Sciatic nerve (tissue), 2 donors: Measurements from ENCODE around the gene IER3IP1. TPM values are rescaled to one million over a fixed set of nuclear protein-coding genes. Genes with fewer than 3 reads are reported as not detected.
"Not testable (repeated sequence)": the region's sequence is repeated elsewhere in the genome, so short reads cannot be mapped to it uniquely, and the experiment has no call there.

Experiments
- ATAC-seq: fragments of 200-7000 bp; cut with Tn5 transposase; one replicate; pipeline ENCODE4 v1.9.1; 2020; ENCODE audit warnings: mild to moderate bottlenecking, moderate library complexity
- DNase-seq: peaks from one replicate; pipeline ENCODE4 v3.0.0-alpha.2; 2020; ENCODE audit warnings: low spot score
- intact Hi-C: fragments of 100-400 bp; cut with DNase I; formaldehyde crosslinking; loops from one replicate; pipeline ENCODE4 v1.14.2; 2022
- total RNA-seq: library from RNA; stranded (reverse); fragmentation: NEBNext Ultra II Directional; extraction: Animal tissue kit (Norgen Biotek cat#: 25700); gene quantifications from one replicate; pipeline ENCODE4 v1.2.1, GENCODE V29; 2021
- donor health status: DM: no; HTN: no; CAD: no.
- donor health status: DM: no; HTN: no; CAD: no.

IER3IP1 gene
- total RNA-seq, 1 donor from 2014 or later: 8.7 TPM

DNA sequence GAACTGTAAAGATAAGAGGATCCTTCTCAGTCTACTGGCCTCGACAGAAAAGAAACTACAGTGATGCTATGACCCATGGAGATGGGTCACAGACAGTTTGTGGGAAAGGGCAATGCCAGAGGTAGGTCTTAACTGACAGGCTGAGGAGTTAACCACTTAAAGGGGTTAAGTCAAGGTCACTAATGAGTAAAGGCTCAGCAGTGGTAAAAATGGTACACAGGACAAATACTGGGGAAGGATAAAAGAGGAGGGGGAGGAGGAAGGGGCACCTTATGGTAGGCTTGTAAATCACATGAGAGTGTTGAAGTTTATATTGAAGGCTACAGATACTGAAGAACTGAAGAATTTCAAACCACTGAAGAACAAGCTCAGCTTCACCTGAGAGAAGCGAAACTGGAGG, 9.9 kb downstream of the IER3IP1 start:
- ATAC-seq: no peak
- no peak for DNase-seq
- intact Hi-C loops: no loop called here

DNA sequence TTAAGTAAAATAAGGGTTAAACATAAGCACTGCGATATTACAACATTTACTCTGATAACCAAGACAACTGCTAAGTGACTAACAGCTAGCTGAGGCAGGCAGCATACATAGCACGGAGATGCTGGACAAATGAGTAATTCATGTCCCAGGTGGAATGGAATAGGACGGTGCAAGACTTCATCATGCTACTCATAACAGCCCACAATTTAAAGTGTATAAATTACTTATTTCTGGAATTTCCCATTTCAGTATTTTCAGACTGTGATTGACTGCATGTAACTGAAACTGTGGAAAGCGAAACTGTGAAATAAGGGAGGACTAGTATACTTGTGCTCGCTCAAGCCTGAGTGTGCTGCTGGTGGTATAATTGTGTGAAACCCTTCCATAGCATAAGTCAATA, 12.9 kb downstream of the IER3IP1 start:
- ATAC-seq (no peak), DNase-seq (no peak)
- intact Hi-C loops: no loop called here

DNA sequence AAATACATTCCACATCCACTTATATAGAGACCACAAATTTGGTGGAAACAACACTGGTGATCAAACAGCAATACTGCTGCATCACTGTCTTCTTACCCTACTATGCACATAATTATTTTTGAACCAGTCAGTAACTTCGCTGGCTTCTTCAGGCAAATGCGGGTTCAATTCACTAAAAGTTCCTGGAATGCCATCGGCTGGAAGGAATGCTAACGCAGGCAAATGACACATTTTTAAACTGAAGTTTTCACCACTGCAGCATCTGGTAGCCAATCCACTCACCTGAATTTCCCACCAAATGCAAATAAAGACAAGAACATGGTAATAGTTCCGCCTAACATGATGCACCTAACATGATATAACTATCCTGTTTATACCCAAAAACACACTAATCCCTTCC, 15.9 kb downstream of the IER3IP1 start:
- ATAC-seq (no peak), DNase-seq (no peak)
- intact Hi-C loops: no loop called here

DNA sequence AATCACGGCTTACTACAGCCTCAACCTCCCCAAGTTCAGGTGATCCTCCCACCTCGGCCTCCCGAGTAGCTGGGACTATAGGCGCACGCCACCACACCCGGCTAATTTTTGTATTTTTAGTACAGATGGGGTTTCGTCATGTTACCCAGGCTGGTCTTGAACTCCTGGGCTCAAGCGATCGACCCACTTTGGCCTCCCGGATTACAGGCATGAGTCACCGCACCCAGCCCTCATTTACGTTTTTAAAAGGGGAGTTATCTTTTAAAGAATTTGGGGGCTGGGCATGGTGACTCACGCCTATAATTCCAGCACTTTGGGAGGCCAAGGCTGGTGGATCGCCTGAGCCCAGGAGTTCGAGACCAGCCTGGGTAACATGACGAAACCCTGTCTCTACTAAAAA, 17.8 kb downstream of the IER3IP1 start:
- intact Hi-C loops, DNase-seq, ATAC-seq: not testable (repeated sequence)

DNA sequence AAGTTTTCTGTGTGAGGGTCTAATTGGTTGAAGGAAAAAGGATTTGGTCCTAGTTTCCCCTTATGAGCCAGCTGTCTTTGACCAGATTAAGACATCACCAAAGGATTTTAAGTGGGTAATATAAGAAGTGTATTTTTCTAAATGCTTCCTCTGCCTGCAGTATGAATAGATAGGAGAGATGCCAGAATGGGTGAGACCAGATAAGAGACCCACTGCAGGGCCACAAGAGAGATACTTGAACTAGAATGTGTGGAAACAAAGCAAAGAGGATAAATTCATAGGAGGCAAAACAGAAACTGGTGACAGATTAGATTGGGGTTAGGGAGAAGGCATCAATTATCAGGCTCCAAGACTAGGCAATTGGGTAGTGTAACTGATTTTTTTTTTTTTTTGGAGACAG, 24.7 kb downstream of the IER3IP1 start:
- intact Hi-C loops: loop anchor here (5.0 kb wide), 1 partner anchor 976 kb away; no protein-coding TSS in a partner anchor
- DNase-seq (no peak), ATAC-seq (no peak)

DNA sequence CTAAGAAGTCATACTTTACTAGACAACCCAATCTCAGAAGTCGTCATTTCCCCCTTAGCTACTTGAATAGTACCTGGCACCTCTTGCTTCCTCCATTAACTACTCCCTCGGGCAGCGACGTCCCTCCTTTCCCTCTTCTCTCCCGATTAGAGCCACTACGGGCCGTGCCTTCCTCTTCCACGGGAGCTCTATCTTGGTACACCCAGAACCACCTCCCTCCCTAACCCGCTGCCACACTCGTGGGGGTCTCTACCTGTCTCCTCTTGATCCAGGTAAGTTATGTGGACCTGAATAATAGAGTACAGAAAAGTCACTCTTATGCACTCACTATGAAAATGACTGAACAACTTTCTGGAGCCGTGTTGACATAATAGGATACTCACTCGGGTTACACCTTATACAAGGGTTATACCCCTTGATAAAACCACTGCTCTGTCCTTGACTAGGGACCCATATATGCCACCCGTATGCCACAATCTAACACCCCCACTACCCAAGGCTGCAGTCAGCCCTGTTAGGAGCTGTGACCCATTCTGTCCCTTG, 25.3 kb downstream of the IER3IP1 start:
- intact Hi-C loops: loop anchor here (5.0 kb wide), 1 partner anchor 976 kb away; no protein-coding TSS in a partner anchor
- DNase-seq: no peak
- peak; percentile 18 for ATAC-seq

- peak; percentile 91 for DNase-seq
- peak; percentile 98 for ATAC-seq
- intact Hi-C loops: loop anchor here (5.0 kb wide), 1 partner anchor 977 kb away; no protein-coding TSS in a partner anchor
These were observed 25.9 kb downstream of the IER3IP1 start, which contains the start of gene HDHD2 for GRCh38 chr18:47150029-47150823. Gene HDHD2, minus strand, starts transcription at chr18:47150500. Its CDS starts 14,061 bp downstream, at chr18:47136439.

- no peak for DNase-seq
- intact Hi-C loops: loop anchor here (5.0 kb wide), 1 partner anchor 978 kb away; no protein-coding TSS in a partner anchor
- ATAC-seq: peak; percentile 14
These were observed 26.6 kb downstream of the IER3IP1 start for GRCh38 chr18:47149457-47150028.

DNA sequence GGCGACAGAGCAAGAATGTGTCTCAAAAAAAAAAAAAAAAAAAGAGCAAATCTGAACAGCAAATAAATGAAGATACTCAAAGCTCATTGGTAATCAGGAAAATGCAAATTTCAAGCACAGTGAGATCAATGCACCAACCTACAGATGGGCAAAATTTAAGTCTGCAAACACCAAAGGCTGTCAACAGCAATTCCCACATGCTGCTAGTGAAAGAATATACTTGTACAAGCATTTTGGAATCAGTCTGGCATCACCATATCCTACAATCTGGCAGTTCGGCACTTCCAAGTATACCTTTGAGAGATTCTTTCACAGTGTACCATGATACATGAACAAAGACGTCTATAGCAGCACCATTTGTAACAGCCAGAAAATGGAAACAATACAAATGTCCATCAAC, 30.0 kb downstream of the IER3IP1 start:
- no peak for DNase-seq
- intact Hi-C loops: no loop called here
- ATAC-seq: no peak

DNA sequence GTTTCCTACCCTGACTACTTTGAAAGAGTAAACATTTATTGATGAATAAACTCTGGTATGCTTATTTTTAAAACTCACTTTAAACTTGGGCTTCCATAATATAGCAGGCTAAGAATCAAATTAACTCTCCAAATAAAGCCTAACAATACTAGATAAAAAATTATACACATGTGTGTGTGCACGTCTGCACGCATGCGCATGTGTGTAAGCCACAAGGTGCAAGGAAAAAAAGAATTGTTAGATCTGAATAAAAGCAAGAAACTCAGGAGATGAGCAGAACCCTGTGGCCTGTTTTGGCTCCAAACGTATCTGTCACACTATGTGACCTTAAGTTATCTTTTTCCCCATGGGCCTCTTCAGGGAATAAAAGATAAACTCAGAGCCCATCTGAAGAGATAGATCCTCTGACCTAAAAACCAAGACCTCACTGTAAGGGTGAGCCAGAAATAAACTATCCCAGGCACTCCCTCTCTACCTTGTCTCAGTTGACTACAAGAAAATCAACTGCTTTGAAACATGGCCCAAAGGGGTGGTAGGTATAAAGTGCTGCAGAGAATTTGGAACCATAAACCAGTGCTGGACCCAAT, 32.2 kb downstream of the IER3IP1 start:
- no peak for DNase-seq
- ATAC-seq: no peak
- intact Hi-C loops: no loop called here

GRCh38 chr18:47143153-47143552, 33.0 kb downstream of the IER3IP1 start:
- intact Hi-C loops: no loop called here
- DNase-seq: no peak
- ATAC-seq: no peak

DNA sequence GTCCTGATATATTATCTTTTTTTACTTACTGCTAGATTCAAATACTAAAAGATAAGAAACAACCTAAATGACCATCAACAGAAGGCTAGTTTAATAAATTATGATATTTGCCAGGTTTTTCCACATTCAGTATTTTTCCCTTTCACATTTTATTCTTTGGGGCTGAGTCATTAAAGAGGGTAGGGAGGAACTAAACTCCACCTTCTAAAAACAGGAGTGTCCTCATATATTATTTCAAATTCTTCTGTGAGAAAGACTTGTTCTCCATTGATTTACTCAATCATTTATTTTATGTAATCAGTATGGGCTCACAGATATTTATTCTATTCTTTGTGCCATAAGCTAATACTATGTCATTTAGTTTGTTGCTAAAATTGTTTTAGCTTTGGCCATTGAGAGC, 34.9 kb downstream of the IER3IP1 start:
- DNase-seq (no peak), ATAC-seq (no peak)
- intact Hi-C loops: no loop called here

DNA sequence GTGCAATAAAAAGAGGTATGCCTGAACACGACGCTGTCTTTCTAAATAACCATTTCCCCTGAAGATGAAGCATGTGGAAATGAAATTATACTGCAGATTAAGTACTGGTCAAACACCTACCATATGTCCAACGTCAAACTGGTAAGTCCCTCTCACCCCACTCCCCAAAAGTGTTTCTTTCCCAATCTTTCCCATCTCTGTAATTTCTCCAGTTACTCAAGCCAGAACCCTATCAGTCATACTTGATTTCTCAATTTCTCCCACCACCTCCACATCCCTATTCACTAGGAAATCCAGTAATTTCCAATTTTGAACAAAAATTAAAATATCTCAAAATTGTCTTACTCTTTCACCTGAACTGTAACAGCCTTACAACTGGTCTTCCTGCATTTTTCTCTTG, 55.0 kb downstream of the IER3IP1 start:
- DNase-seq: no peak
- no peak for ATAC-seq
- intact Hi-C loops: no loop called here

DNA sequence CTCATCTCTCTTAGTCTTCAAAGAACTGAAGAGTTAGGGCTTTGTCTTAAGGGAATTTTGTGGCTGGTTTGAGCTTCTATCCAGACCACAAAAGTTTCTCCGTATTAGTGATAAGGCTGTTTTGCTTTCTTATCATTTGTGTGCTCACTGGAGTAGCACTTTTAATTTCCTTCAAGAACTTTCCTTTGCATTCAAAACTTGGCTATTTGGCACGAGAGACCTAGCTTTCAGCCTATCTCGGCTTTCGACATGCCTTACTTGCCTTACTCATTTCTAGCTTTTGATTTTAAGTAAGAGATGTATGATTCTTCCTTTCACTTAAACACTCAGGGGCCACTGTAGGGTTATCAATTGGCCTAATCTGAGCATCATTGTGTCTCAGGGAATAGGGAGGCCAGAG, 55.7 kb downstream of the IER3IP1 start:
- intact Hi-C loops: no loop called here
- ATAC-seq (no peak), DNase-seq (no peak)

DNA sequence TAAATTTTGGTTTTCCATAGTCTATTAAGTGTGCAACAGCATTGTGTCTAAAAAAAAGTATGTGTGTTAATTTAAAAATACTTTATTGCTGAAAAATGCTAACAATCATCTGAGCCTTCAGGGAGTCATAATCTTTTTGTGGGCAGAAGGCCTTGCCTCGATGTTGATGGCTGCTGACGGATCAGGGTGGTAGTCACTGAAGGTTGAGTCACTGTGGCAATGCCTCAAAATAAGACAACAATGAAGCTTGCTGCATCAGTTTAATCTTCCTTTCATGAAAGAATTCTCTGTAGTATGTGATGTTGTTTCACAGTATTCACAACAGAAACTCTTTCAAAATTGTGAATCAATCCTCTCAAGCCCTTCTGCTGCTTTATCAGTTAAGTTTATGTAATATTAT, 57.2 kb downstream of the IER3IP1 start:
- intact Hi-C loops: no loop called here
- ATAC-seq (no peak), DNase-seq (no peak)

DNA sequence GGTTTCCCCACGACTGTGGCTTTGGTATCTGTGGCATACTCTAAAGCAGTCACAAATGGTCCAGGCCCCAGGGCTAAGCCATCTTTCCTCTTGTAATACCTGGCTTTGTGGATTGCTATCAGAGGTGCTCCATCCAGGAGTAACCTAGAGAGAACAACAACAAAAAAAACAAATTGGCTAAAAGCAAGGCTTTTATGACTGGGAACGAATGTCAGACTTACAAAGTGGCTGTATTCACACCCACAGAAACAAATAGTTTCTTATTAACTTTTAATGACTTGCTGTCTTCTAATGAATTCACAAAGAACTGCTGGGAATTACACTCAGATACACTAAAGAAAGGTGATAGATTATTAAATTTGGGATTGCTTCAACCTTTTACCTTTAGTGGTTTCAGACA, 61.0 kb downstream of the IER3IP1 start:
- DNase-seq: no peak
- no peak for ATAC-seq
- intact Hi-C loops: no loop called here

DNA sequence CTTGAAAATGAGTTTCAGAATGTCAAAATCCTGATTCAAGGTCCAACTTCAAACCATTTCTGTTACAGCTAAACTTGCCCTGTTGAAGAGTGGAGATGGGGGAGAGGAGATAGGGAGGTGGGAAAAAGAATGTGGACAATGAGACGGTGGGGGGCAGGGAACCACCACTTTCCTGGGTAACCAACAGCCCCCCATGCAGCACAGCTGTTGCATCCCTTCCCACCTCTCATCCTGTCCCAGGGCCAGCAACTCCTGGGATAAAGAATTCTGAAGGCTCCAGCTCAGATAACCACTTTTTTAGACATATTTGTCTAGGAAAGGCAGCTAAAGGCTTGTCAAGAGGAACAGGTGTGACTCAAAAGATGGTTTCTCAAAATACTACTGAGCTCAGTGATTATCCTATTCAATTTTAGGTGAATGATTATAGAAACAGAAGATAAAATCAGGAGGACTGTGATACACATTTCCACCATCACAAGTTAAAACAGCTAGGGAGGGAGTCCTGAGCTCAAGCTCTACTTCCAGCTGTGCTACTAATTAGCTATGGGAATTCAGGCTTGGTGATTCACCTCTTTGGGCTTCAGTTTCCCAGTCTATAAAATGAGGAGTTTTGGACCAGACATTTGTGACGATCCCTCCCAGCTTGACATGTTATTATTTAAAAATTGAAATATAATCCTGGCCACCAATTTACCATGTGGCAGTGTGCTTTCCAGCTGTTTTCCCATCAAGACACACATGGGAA, 62.2 kb downstream of the IER3IP1 start:
- intact Hi-C loops: no loop called here

DNA sequence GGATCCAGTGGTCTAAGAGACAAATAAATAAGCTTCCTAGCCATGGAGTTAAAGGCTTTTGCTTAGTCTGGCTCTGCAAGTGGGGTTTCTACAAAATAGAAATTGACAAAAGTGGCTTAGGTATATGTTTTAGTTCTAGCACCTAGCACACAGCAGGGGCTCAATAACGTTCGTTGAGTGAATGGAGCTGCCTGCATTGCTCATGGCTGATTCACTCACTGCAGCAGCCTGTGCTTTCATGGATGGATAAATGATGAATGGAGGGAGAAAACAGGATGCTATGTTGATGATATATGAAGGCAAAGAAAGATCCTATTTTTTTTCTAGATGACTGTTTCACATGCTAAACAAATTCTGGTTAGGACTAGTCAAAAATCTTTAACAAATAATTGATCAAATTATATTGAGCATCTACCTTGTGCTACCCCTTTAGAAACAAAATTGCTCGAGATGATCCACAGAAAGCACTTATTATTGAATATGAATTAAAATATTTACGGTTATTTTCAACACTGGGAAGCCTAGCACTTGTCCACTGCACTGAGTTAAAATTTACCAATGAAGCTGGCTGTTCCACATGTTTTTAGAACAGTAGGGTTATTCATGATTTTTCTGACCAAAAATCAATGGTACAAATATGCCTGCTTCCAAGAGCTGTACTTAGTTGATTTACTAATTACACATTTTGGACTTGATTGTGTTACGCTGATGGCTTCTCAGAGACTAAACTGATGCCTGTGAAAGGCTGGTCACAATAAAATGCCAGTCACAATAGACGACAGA, 65.5 kb downstream of the IER3IP1 start:
- ATAC-seq (no peak), DNase-seq (no peak)
- intact Hi-C loops: no loop called here

More for the DNA sequence above, 62.2 kb downstream of the IER3IP1 start:
- no peak for DNase-seq
- ATAC-seq: no peak
